LoVo (cell line): ENCODE measurements around the gene PRPH2.
"Not testable (repeated sequence)": the region's sequence is repeated elsewhere in the genome, so short reads cannot be mapped to it uniquely, and the experiment has no call there.

Experiments used
- DNase-seq: peaks from one replicate; pipeline ENCODE4 v3.0.0-alpha.2; 2016; ENCODE audit warnings: low spot score

PRPH2 gene

DNA sequence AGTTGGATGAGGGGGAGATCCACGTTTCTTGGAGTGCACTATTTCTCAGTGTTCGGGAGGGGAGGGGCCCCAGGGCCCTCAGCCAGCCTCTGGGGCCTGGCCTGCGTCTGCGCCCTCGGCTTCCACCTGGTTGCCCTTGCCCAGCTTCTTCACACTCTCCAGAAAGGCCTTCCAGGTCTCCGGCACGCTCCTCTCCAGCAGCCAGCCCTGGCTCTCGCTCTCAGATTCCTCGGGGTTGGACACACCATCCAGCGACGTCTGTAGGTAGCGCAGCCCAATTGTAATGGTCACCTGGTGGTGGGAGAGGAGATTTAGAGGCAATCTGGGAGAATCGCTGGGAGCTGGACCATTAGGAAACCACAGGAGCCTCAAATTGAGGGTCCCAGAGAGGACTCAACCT lies 24.2 kb downstream of the PRPH2 start:
- no peak for DNase-seq

DNA sequence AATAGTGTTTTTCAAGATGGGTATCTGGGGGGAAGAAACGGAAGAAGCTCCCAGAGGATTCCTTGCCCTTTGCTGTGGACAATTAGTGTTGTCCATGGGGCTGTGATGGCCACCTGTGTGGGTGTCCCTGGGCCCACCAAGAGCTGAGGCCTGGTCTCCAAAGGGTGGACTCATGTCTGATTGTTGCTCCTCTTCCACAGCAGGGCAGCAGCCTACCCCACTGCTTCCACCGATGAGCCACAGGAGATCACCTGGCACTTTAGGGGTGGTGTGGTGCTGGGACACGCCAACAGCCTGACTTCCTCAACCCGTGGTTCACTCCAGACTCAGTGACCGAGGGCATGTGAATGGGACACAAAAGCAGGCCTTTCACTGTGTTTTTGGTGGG lies 25.1 kb downstream of the PRPH2 start:
- no peak for DNase-seq

DNA sequence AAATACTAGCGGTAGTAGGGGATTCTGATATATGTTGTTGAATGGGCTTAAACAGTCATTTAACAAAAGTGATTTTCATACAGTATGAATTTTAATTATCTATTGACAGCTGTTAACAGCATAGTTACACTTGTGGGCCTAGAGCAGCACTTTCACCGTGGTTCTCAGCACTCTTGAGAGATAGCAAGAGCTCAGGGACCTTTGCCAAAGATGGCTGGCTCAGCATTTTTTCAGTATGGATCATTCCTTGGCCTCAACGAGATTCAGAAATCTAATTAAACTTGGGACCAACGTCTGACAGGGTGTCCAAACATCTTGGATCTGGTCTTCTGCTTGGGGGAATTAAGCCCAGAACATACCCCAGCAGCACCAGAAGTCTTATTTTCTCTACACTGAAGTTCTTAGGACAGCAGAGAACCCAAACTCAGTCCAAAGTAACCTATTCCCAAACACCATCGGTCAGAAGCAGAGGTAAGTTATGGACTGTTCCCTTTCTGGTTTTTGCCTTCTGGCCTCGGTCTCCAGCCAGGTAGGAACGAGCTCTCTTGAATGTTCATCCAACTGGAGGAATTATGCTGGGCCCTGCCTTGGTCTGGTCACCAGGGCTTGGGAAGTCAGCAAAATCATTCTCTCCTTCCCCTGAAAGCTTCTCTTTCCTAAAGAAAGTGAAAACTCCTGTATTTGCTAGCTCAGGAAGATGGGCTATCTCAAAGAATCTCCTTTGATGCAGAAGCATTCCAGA lies 25.7 kb downstream of the PRPH2 start:
- no peak for DNase-seq

DNA sequence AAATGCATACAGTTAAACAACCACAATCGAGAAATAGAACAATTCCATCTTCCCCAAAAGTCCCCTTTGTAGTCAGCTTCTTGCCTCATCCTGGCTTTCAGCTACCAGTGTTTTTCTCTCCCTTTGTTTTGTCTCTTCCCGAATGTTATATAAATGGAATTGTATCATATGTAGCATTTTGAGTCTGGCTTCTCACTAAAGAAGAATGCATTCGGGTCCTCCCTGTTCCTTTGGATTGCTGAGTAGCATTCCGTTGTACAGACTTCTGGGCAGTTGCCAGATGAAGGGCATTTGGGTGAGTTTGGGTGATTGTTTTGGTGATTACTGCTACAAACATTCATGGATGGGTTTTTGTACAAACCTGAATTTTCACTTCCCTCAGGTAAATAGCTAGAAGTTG lies 27.8 kb downstream of the PRPH2 start:
- no peak for DNase-seq

DNA sequence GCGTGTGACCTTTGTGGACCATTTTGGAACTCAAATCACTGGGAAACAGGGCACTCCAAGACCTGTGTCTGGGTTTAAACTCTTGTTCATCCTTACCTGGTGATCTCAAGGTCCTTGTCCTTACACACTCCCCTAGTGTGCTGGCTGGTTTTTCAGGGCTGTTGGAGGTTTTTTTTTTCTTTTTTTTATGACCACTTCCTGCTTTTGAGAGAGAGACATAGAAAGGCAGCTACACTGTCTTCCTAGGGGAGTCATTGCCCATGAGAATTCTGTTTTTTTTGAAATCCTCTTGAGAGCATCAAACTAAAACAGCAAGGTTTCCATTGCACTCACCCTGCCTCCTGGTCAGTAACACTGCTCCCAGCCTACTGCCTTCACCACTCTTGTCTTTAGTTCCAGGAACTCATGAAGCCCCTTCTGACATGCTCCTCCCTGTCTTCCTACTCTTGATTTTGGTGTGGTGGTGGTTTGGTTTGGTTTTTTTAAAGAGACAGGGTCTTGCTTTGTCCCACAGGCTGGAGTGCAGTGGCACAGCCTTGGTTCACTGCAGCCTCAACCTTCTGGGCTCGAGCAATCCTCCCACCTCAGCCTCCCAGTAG lies 28.6 kb downstream of the PRPH2 start:
- DNase-seq: no peak

DNA sequence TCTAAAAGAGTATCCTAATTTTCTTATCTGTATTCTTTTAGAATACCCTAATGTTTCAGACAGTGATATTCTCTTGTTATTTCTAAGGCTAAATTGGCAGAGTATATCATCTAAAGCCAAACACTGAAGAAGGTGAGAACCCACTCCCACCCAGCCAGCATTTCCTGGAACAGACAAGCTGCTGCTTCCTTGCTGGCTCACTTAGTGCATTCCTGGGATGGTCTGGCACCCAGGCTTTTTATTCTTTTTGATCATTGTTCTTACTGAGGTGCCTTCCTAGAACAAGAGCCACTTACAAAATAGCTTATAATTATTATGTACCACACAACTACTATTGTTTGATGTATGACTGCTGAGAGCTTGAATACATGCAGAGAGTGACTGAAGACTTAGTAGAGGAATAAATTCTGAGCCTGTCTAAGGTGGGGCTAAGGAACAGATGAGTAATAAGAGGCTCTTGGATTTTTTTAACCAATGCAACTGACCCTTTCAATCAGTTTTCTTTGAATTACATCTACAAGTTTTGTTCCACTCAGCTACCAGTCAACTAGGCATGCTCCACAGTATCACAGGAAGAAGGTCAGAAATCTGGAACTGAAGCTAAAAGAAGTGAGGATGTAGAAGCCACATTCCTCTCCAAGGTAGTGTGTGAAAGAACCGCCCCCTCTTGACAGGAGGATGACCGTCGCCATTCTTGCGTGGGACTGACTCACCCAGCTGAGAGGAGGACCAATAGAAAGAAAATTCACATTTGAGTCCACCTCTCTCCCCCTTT lies 30.1 kb downstream of the PRPH2 start:
- DNase-seq: no peak

DNA sequence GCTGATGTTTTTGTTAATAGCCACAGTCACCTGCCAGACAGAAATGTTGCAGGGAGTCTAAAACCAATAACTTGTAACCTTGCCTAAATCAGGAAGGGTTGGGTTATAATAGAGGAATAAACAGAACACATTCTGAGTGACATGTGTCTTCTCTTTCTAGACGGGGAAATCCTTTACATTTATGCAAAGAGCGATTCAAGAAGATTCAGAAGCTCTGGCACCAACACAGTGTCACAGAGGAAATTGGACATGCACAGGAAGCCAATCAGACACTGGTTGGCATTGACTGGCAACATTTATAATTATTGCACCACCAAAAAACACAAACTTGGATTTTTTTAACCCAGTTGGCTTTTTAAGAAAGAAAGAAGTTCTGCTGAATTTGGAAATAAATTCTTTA lies 31.5 kb downstream of the PRPH2 start:
- DNase-seq: no peak

DNA sequence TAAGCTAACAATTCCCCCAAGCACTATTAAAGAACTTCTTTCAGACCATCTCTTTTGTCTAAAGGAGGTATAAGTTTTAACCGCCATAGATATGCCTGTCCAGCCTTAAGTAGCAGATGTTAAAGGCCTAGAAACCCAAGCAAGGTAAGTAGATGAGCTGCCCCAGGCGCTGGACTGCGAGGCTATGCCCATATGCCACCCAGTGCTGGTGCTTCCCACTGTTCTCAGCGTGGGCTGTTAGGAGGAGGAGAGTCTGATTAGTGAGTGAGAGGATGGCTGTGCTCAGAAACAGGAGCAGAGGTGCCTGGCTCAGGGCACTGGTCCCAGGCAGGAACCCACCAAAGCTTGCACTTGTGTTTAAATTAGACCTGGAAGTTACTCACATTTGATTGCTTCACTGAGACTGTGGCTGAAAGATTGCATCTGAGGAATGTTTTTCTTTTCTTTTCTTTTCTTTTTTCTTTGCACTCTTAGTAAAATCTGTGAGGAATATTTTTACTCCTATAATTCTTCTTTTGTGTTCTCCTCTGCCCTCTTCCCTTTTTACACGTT lies 32.2 kb downstream of the PRPH2 start:
- DNase-seq: no peak

DNA sequence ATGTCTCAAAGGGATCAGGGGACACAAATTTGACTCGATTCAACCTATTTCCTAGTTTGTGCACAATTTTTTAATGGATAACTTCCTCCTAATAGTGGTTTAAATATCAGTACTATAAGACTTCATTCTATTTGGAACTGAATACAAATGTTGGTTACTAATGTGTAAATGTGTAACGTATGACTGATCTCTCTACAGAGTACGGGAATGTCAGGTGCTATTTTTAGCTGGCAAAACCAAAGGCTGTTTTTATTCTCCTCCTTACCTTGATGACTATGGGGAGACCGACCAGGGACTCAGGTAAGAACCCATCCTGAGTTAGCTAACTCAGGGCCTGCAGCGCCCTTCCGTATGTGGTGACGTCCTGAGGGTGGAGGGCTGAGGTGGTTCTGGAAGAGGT lies 33.0 kb downstream of the PRPH2 start:
- DNase-seq: no peak

DNA sequence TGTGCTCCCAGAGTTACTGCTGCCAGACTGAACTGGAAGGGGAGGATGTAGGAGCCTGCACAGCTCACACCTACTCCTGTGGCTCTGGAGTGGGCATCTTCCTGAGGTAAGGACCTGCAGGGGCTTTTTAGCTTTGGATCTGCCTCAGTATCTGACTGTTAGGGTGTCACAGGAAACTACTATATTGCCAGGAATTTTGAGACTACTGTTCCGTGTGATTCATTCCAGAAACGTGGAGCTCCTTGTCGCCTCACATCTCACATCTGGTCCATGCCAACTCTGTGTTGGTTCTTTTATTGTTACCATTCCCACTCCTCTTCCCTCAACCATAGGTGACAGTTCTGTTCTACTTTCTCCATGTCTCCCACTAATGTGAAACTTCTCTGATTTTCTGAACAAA lies 34.1 kb downstream of the PRPH2 start:
- no peak for DNase-seq

DNA sequence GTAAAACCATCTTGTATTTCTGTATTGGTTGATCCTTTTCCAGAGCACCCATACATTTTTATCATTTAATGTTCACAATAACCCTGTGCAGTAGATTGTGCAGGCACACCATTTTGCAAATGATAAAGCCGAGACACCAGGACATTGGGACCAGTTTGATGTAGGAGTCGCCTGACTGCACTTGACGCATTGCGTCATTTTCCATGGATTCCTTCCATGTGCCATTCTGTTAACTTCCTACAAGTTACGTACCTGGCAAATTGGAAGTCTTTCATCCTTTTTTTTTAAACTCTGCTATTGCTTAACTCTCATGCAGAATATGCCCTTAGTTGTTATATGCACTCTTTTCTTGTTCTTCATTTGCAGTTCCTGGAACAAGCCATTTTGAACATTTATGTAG lies 43.0 kb downstream of the PRPH2 start:
- no peak for DNase-seq

DNA sequence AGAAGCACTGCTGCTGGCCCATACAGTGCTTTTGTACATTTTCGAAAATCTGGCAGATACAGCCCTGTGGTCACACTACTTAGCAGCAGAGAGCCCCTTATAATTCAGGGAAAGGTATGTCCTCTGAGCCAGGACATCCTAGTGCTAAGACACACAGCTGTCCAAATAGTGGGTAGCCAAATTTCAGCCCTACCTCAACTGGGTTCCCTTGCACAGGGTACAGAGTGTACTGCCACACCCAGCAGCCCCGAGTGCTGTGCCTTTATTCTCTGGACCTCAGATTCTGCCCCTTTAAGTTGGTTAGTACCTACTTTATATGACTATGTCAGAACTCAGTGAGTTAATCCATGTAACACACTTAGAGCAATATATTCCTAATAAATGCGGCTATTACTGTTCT lies 47.6 kb downstream of the PRPH2 start:
- DNase-seq: no peak

DNA sequence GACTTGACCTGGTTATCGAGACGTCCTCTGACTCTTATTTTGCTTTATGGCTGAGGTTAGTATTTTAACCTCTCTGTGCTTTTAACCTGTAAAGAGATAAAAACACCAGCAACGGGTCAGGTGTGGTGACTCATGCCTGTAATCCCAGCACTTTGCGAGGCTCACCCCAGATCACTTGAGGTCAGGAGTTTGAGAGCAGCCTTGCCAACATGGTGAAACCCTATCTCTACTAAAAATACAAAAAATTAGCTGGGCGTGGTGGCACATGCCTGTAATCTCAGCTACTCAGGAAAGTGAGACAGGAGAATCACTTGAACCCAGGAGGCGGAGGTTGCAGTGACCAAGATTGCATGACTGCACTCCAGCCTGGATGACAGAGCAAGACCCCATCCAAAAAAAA lies 48.0 kb downstream of the PRPH2 start:
- DNase-seq: not testable (repeated sequence)

DNA sequence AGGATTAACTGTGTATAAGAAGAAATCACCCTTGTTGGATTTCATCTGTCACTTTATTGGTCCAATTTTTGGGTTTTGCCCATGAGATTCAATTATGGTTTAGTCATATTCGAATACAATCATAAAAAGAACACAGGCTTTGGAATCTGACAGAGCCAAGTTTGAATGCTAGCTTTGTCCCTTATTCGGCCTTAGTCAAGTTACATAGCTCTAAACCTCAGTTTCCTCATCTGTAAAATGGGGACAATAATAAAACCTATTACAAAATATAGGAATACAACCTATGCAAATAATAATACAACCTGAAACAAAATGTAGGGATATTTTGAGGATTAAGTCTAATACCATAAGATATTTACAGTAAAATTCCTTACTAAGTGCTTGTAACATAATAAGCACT lies 57.7 kb downstream of the PRPH2 start:
- no peak for DNase-seq

DNA sequence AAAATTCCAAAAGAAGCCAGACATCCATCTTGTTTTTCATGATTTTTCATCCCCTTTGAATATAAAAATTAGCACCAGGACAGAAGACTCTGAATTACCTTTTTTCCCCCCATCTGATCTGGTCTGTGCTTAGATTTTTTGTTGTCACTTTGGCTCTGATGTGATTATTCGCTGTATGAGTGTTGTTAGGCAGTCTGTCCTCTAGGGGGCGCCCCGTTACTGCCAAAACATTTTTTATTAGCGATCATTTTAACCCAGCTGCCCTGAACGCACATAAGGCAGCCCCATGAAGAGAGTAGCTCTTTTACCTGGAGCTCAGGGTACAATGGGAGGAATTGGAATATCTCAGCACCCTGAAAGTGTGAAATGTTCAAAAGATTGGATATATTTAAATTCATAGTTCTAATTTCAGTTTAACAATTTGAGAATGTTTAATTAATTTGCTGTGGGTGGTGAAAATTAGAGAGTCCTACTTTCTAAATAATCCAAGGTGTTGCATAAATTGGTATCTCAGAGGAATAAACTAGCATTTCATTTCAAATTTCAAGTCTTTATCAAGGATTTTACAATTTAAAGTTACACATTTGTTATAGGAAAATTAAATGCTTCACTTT lies 60.8 kb downstream of the PRPH2 start:
- peak; percentile 74 for DNase-seq

DNA sequence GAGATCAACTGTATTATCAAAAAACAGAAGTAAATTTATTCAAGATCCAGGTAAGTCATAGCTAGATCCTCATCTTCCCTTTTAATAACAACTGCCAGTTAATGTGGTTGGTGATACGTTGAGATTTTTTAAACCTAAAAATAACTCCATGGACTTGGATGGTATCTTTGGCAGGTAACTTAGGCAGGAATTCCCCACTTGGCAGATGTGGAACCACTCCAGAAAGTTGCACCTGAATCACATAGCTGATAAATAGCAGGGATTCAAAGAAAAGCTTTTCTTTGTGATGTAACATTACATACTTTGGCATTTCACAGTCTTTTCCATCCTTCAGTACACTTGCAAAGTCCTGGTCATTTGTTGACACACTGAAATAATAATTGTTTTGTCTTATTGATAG lies 62.6 kb downstream of the PRPH2 start:
- DNase-seq: no peak

DNA sequence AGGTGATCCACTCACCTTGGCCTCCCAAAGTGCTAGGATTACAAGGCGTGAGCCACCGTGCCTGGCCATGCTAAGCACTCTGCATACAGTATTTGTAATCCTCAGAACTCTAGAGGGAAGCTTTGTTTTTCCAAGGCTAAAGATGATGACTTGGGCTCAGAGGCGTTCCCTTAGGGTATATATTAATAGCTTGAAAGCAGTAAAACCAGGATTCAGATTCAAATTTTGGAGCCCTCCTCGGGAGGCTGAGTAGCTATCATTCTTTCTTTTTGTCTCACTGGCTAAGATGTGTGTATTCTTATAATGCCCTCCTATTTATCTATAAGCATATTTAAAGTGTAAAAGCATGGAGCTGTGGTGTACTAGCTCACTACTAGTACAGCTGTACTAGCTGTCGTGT lies 68.5 kb downstream of the PRPH2 start:
- DNase-seq: no peak

DNA sequence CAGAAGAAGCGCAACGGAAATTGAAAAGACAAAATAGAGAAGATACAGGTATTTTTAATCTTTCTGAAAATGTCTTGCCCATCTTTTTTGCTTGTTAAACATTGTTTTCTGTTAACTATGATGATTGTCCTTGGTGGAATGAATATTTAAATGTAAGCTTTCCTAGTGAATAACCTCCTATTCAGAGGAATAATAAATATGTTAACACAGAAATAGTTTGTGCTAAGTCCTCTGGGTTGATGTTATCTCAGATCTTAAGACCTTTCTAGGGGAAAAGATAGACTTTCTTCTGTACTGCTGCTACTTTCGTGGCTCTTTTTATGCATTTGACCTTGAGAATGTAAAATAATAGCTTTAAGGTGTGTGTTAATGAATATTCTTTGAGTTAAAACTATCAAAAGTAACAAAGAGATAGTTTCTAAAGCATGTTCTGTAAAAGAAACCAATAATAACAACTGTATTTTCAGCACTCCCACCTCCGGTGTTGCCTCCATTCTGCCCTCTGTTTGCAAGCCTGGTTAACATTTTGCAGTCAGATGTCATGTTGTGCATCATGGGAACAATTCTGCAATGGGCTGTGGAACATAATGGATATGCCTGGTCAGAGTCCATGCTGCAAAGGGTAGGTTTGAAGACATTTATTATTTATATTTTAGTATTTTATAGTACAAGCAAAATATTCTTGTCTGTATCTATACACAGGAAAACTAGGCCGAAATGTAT lies 70.2 kb downstream of the PRPH2 start:
- DNase-seq: no peak
